NCI-H2227 treated with DMSO at 0.1 percent for 48 hours (cell line): Measurements from ENCODE around the gene KIRREL3.

ENCODE experiments used
- DNase-seq: peaks from one replicate; lab custom pipeline; 2025; lab: John Stamatoyannopoulos, UW

Gene KIRREL3

GRCh38 chr11:126529037-126529436 lies 471.5 kb downstream of the KIRREL3 start:
- no peak for DNase-seq

- DNase-seq: no peak
Observed at GRCh38 chr11:126528075-126528474, 472.5 kb downstream of the KIRREL3 start.

- DNase-seq: no peak
Observed at GRCh38 chr11:126527651-126528050, 472.9 kb downstream of the KIRREL3 start.

GRCh38 chr11:126526471-126526870 lies 474.1 kb downstream of the KIRREL3 start:
- DNase-seq: no peak

- no peak for DNase-seq
Observed at GRCh38 chr11:126525702-126526101, 474.9 kb downstream of the KIRREL3 start.

GRCh38 chr11:126525216-126525615 lies 475.4 kb downstream of the KIRREL3 start:
- DNase-seq: no peak

GRCh38 chr11:126523441-126524205 lies 476.9 kb downstream of the KIRREL3 start:
- DNase-seq: no peak

GRCh38 chr11:126522606-126523005 lies 478.0 kb downstream of the KIRREL3 start:
- DNase-seq: no peak

- no peak for DNase-seq
Observed at GRCh38 chr11:126522152-126522551, 478.4 kb downstream of the KIRREL3 start.

- no peak for DNase-seq
Observed at GRCh38 chr11:126521196-126521595, 479.4 kb downstream of the KIRREL3 start.

GRCh38 chr11:126519764-126520734 lies 480.5 kb downstream of the KIRREL3 start:
- no peak for DNase-seq

- no peak for DNase-seq
Observed at GRCh38 chr11:126518972-126519690, 481.4 kb downstream of the KIRREL3 start.

GRCh38 chr11:126518071-126518971 lies 482.2 kb downstream of the KIRREL3 start:
- no peak for DNase-seq

GRCh38 chr11:126515501-126515900 lies 485.1 kb downstream of the KIRREL3 start:
- no peak for DNase-seq

- DNase-seq: no peak
Observed at GRCh38 chr11:126514061-126514693, 486.4 kb downstream of the KIRREL3 start.

GRCh38 chr11:126512741-126513715 lies 487.5 kb downstream of the KIRREL3 start:
- DNase-seq: no peak

GRCh38 chr11:126512251-126512650 lies 488.3 kb downstream of the KIRREL3 start:
- no peak for DNase-seq

GRCh38 chr11:126511475-126512115 lies 489.0 kb downstream of the KIRREL3 start:
- no peak for DNase-seq
